Ramos (cell line): ENCODE measurements around the gene PCDHGA1.

Experiments used
- in situ Hi-C: fragments of 300-500 bp; cut with MboI; formaldehyde crosslinking; loops from one replicate; pipeline ENCODE4 v1.14.3; 2022; ENCODE audit warnings: low sequenced_read_pairs; ENCODE audit not compliant: unreplicated experiment

PCDHGA1 gene

DNA sequence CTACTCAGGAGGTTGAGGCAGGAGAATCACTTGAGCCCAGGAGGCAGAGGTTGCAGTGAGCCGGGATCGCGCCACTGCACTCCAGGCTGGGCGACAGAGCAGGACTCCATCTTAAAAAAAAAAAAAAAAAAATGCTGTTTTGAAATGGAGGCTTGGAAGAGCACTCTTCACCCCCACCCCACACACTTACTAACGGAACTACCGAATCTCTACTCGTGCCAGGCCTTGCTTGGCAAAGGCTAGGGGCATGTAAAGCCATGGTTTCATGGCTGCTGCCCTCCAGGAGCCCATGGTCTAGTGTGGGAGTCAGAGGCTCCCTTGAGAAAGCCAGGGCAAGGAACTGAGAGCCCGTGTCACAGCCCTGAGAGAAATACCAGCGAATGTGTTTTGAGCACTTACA lies 179.8 kb downstream of the PCDHGA1 start:
- in situ Hi-C loops, result no loop called here

DNA sequence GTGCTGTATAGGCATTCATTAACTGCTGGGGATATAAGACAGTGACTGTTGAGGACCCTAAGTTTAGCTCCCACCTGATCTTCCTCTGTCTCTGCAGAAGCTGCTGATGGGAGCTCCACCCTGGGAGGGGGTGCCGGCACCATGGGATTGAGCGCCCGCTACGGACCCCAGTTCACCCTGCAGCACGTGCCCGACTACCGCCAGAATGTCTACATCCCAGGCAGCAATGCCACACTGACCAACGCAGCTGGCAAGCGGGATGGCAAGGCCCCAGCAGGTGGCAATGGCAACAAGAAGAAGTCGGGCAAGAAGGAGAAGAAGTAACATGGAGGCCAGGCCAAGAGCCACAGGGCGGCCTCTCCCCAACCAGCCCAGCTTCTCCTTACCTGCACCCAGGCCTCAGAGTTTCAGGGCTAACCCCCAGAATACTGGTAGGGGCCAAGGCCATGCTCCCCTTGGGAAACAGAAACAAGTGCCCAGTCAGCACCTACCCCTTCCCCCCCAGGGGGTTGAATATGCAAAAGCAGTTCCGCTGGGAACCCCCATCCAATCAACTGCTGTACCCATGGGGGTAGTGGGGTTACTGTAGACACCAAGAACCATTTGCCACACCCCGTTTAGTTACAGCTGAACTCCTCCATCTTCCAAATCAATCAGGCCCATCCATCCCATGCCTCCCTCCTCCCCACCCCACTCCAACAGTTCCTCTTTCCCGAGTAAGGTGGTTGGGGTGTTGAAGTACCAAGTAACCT lies 180.7 kb downstream of the PCDHGA1 start:
- in situ Hi-C loops, result no loop called here

DNA sequence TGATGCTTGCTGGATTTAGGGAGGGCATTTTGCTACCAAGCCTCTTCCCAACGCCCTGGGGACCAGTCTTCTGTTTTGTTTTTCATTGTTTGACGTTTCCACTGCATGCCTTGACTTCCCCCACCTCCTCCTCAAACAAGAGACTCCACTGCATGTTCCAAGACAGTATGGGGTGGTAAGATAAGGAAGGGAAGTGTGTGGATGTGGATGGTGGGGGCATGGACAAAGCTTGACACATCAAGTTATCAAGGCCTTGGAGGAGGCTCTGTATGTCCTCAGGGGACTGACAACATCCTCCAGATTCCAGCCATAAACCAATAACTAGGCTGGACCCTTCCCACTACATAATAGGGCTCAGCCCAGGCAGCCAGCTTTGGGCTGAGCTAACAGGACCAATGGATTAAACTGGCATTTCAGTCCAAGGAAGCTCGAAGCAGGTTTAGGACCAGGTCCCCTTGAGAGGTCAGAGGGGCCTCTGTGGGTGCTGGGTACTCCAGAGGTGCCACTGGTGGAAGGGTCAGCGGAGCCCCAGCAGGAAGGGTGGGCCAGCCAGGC lies 181.5 kb downstream of the PCDHGA1 start:
- in situ Hi-C loops, result no loop called here

DNA sequence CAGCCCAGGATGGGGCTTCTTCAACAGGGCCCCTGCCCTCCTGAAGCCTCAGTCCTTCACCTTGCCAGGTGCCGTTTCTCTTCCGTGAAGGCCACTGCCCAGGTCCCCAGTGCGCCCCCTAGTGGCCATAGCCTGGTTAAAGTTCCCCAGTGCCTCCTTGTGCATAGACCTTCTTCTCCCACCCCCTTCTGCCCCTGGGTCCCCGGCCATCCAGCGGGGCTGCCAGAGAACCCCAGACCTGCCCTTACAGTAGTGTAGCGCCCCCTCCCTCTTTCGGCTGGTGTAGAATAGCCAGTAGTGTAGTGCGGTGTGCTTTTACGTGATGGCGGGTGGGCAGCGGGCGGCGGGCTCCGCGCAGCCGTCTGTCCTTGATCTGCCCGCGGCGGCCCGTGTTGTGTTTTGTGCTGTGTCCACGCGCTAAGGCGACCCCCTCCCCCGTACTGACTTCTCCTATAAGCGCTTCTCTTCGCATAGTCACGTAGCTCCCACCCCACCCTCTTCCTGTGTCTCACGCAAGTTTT lies 182.1 kb downstream of the PCDHGA1 start:
- in situ Hi-C loops, result no loop called here

DNA sequence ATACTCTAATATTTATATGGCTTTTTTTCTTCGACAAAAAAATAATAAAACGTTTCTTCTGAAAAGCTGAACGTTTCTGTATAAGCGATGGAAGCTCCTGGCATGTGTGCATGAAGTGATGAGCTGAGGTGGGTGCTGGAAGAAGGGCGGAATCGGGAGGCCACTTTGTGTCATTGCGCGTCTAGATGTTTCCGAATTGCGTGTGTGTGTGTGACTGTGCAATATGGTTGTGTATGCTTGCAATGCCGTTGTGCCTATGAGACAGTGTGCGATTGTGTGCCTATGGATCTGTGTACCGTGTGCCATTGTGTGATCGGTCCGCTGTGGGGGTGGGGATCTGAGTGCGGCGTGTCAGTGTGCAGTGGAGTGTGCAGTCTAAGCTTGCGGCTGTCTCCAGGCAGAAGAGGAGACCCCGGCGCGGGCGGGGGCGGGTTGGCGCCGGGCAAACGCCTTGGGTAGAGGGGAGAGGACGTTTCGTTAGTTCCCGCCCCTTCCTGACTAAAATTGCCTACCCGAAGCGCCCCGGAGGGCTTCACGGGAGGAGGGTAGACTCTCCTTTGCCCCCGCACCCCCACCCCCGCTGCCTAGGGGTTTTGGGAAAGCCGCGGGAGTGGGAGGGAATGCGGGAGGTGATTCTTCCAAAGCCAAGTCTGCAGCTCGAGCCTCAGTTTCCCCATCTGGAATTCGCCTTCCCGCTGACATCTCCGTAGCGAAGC lies 182.8 kb downstream of the PCDHGA1 start:
- in situ Hi-C loops, result no loop called here

DNA sequence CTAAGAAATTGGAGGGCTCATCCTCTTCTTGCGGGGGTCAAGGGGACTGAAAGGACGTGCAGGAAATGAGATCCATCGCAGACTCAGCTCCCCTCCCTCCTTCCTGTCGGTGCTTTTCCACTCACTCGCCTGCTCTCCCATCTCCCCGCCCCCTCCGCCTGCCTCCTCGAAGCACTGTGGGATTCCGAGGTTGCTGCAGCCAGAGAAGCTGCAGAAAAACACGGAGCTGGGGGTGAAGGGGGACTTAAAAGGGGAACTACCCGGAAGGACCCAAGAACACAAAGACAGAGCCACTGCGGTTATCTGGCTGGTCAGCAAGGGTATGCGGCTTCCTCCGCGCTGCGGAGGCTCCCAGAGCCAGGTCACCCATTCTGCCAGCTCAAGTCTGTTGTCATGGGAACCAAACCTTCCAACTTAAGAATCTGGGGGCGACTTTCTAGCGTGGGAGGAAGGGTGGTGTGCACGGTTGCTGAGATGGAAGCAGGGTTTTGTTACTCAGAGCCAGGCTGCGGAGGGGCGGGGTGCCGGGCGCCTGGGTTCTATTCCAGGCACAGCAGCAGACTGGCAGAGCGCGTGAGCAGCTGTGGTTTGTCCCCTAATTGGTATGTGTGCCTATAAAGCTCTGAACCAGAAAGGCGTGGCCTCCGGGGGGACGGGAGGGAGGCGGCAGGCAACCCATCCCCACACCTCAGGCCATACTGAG lies 183.5 kb downstream of the PCDHGA1 start:
- in situ Hi-C loops, result no loop called here

DNA sequence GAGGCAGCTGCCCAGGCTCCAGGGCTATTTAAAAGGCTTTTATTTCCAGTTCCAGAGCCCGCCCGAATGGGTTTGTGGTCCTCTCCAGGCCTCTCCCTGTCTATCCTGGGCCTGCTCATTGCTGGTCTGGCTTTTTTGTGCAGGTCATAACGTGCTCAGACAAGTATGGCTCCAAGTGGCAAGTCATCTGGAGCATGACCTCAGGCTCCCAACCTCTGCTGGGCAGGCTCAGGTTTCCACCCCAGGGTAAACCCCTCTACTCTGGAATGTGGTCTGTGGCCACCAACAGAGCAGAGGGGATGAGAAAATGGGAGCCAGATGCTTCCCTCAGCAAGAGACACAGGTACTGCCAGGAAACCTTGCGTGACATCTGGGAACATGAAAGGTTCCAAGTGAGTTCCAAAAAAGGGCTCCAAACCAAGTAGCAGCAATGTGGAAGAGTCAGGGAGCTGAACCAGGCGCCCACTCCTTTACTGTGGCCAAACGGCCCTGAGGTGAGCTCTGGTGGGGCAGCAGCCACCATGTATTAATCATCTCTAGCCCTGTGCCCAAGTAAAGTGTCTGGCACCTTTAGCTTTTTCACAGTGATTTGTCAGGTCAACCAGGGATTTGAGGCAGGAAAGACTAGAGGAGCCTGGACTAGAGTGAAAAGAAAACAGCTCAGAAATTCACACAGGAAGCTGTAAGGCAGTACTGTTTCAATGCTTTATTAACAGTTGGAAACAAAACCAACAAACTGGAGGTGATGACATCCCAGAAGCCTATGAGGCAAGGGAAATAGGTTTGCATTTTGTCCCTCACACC lies 184.2 kb downstream of the PCDHGA1 start:
- in situ Hi-C loops, result no loop called here

DNA sequence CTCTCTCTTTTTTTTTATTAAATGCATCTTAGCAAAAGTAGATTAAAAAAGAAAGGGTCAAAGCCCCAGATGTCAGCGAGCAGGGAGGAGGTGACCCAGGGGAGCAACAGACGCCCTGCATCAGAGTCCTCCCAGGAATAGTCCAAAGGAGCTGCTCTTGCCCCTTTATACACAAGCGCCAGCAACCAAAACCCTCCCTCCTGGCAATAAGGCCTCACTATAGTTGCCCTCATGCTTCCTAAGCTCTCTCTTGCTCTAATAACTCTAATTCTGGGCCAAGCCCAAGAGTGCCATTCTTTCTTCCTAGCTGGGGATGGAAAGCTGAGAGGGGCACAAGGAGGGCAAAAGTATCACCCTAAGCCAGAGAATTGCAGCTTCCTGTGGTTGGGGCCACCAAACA lies 184.8 kb downstream of the PCDHGA1 start:
- in situ Hi-C loops, result no loop called here

DNA sequence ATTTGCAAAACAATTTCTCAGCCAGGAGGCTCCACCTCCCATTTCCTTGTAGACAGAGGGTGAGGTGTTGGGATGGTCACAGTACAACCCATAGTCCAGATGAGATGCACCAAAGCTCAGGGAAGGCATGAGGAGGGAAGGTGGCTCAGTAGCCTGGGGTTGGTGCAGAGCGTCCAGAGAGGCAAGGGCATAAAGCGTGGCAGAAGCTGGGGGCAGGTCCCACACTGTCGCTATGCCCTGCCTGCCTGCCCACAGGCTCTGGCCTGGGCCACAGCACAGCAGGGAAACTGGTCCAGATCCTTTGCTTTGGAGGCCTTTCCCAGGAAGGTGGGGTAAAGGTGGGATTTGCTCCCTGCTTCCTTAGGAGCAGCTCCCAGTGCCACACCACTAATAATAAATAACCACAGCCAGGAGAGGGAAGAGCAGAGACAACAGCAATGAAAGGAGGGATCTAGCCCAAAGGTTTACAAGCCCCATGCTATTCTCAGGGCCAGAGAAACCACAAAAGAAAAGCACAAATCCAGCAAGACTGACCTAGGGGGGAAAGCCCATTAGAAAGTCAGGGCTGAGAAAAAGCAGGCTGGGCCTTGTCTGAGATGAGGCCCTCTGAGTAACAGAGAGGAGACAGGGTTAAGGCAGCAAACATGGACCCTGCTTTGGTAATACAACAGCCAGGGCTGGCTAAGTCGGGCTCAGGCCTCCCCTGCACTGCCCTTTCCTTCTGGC lies 185.8 kb downstream of the PCDHGA1 start:
- in situ Hi-C loops, result no loop called here

DNA sequence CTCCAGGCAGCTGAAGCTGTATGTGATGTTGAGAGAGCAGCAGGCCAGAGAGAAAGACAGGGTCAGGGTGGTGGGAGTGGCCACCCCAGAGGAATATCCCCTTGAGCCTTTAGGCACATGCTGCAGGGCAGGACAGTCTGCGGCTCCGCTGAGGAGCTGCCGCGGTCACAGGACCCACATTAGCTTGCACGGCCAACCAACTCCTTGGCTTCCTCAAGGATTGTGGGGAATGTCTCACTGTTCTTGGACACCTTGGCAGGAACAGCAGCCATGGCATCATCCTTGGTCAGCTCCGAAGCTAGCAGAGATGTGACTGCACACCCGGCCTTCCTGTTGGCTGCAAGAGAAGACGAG lies 186.3 kb downstream of the PCDHGA1 start:
- in situ Hi-C loops, result no loop called here

DNA sequence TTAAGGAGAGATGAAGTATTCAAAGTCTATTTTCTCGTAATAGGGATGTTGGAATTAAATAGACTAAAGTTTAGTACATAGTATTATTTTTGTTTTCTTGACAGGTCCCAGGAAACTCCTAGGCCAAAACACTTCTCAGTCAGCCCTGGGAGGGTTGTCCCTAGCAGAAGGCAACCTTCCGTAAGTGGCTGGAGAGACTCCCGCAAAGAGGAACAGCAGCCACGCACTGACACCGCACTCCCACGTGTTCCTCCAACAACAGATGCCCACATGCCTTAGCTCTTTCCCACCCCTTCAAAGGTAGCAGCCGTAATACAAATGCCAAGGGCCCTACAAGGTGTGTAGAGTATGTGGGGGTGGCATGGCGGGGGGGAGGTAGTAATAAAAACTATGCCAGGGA lies 187.0 kb downstream of the PCDHGA1 start:
- in situ Hi-C loops, result no loop called here

DNA sequence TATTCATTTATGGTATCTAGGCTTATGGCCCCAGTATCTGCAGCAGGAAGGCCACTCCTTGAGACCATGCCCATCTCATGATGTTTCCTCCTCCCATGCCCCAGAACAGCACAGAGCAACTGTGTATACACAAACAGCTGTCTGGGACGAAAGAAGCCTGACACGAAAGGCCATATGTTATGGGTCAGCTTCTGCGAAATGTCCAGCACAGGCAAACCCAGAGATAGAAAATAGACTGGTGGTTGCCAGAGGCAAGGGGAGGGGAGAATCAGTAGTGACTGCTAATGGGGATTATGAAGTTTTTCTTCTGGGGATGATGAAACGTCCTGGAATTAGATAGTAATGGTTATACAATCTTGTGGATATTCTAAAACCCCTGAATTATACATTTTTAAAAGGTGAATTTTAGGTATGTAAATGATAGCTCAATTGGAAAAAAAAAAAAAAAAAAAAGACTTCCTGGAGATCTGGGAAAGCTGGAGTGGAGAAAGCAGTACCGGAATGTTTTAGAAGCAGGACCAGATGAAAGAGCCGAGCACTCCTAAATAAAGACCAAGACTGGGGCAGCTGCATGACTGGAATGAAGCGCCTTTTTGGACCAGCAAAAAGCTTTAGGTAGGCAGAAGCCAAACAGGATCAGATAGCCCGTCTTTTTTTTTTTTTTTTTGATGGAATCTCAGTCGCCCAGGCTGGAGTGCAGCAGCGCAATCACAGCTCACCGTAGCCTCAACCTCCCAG lies 187.7 kb downstream of the PCDHGA1 start:
- in situ Hi-C loops, result no loop called here

DNA sequence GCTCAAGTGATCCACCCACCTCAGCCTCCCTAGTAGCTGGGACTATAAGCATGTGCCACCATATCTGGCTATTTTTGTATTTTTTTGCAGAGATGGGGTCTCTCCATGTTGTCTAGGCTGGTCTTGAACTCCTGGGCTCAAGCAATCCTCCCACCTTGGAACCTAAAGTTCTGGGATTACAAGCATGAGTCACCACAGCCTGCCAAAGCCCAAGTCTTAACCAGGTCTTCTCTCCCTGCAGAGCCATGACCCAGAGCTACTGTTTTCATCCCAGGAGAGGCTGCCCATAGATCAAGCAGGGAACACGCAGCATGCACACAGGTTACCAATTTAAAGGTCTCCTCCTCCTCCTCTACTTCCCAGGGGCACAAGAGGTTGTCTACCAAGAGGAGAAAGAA lies 188.3 kb downstream of the PCDHGA1 start:
- in situ Hi-C loops, result no loop called here

DNA sequence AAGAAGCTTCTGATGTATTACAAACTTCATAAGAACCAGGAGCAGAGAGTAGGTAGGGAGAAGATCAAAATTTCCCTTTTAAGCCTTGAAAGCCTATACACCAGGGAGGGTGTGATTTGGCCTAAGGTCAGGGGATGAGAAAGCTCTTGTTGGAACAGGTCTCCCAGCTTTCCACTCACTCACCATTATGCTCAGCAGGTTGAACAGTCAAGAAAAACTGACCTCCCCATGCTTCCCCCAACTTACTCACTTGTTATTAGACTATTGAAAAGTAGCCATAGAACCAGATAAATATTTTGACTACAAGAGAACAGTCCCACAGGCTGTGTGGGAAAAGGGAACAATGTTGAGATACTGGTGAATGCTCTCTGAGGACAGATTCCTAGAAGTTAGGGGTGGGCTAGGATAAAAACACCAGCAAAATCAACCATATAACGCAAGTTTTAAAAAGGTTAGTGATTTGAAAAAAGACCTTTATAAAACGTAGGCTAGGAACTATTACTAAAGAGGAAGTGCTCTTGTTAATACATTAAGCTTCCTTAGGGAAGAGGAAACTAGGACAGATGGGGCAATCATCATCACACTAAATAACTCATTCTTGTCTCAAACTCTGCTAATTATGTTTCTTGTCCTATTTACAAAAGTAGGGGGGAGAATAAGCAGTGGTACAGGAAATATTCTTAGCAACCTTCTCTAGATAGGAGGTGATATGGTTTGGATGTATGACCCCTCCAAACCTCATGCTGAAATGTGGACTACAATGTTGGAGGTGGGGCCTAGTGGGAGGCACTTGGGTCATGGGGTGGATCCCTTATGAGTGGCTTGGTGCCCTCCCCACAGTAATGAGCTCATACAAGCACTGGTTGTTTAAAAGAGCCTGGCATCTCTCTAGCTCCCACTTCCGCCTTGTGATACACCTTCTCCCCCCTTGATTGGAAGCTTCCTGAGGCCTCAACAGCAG lies 189.6 kb downstream of the PCDHGA1 start:
- in situ Hi-C loops, result loop anchor here (5.0 kb wide), 1 partner anchor 37 kb away; no protein-coding TSS in a partner anchor

DNA sequence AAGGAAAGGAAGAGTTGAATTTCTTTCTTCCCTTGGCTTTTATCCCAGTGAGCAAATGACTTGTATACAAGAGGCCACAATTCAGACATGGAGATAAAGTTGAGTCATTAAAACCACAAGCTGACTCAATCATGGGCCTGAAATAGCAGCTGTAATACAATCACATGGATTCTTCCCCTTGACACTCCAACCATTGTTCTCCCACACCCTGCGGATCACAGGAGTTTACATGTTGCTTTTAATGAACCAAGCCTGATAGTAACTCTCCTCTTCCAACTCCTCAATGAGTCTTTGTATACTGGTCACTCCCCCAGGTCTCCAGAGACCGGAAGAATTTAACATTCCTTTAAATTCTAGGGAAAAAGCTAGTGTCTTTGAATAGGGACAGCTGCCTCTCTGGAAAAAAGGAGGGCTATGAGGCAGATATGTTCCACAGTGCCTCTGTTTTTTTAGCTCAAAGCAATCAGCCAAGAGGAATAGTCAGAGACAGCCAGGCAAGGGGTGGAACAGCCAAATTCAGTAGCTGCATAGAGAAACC lies 191.0 kb downstream of the PCDHGA1 start:
- in situ Hi-C loops, result loop anchor here (5.0 kb wide), 1 partner anchor 36 kb away; no protein-coding TSS in a partner anchor

DNA sequence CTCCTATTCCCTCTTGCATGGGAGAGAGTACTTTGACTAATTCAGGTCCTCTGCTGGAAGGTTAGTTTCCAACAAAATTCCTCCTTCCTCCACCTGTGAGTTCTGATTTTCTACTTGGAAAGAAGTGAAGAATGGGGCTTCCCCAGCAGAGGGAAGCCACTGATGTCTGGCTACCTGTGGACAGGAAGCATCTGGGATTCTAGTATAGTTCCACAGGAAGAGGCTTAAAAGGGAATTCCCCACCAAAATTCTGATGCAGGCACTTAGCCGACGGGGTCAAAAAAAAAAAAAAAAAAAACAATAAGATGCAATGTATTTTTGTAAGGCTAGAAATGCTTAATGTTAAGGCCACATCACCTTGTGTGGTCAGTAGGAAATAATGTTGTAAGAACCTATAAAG lies 192.0 kb downstream of the PCDHGA1 start:
- in situ Hi-C loops, result loop anchor here (5.0 kb wide), 1 partner anchor 35 kb away; no protein-coding TSS in a partner anchor

DNA sequence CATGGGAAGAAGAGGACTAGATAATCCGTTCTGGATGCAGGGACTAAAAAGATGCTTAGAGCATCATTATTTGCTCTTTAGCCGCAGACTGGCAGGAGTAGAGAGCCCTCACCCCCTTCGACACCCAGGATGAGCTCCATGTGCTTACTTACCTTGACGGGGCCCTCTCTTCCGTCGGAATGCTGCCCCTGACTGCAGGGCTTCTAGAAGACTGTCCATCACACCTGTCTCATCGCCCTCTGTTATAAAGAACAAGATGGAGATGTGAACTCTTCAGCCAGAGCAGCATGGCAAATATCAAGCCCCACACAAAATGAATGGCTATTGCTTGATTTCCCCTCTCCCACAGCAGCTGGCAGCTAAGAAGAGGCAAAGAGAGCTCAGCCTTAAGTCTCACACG lies 193.7 kb downstream of the PCDHGA1 start:
- in situ Hi-C loops, result loop anchor here (5.0 kb wide), 1 partner anchor 33 kb away; no protein-coding TSS in a partner anchor
